HCT116 (cell line): ENCODE results near the gene RAB24. TPM values are rescaled to one million over a fixed set of nuclear protein-coding genes. Genes with fewer than 3 reads are reported as not detected.

Experiments
- ATAC-seq: fragments of 200-7000 bp; cut with Tn5 transposase; 2 replicates; pipeline ENCODE4 v1.9.1; 2020; ENCODE audit warnings: mild to moderate bottlenecking, moderate library complexity
- BruUV-seq: library from RNA; stranded (reverse); fragments of 400-500 nt; replicated peaks from 2 replicates; lab custom pipeline; 2021; lab: Mats Ljungman, UMichigan
- CTCF ChIA-PET: fragments of 300-600 bp; sonication (Branson Sonifier 250); formaldehyde crosslinking; loops from one replicate; lab custom pipeline; 2021; ENCODE audit warnings: antibody characterized with exemption; lab: Charles Lee
- POLR2A ChIA-PET: fragments of 300-600, 350-600 bp; sonication (Branson Sonifier 250); formaldehyde crosslinking; loops from one replicate; lab custom pipeline; 2021; ENCODE audit warnings: antibody characterized with exemption; lab: Charles Lee
- RAD21 ChIA-PET, 2 experiments: fragments of 300-600 bp; sonication (Branson Sonifier 250); formaldehyde crosslinking; loops; one replicate each; lab custom pipeline; 2023; ENCODE audit warnings: low total read pairs in 2 of 2; ENCODE audit not compliant: uncharacterized antibody in 2 of 2, unreplicated experiment in 2 of 2, low non-redundant PET in 1 of 2; lab: Charles Lee
- DNase-seq: peaks from one replicate; pipeline ENCODE4 v3.0.0-alpha.2; 2010; ENCODE audit warnings: low read depth, low spot score
- H2AFZ ChIP-seq: fragments of 200-600 bp; shearing (Covaris generic), sonication (generic); 2 replicates; pipeline ENCODE4 v1.6.1; 2017; ENCODE audit warnings: low read depth, mixed run types, mixed read lengths, antibody characterized with exemption, low read length; ENCODE audit not compliant: poor library complexity, severe bottlenecking
- H3K27ac ChIP-seq: 2 replicates; pipeline ENCODE4 v1.5.1; 2012; ENCODE audit warnings: low read depth, low read length
- H3K27me3 ChIP-seq: fragments of 200-600 bp; sonication (generic); 2 replicates; pipeline ENCODE4 v1.6.1; 2016; ENCODE audit warnings: mixed run types, low read length, mixed read lengths; ENCODE audit not compliant: insufficient read depth
- H3K36me3 ChIP-seq, 2 experiments: fragments of 200-500 bp in 1 of 2; fragments of 200-600 bp in 1 of 2; sonication (Bioruptor generic) in 1 of 2; sonication (generic) in 1 of 2; 2 replicates each; pipeline versions ENCODE4 v1.5.1 to v1.6.1; 2014 to 2016; ENCODE audit warnings: low read length in 2 of 2, inconsistent platforms in 1 of 2, mixed read lengths in 1 of 2, mixed run types in 1 of 2; ENCODE audit not compliant: insufficient read depth in 2 of 2, control insufficient read depth in 1 of 2
- H3K4me1 ChIP-seq, 2 experiments: fragments of 200-600 bp in 1 of 2; sonication (generic) in 1 of 2; 2 replicates each; pipeline versions ENCODE4 v1.5.1 to v1.6.1; 2012 to 2017; ENCODE audit warnings: low read length in 2 of 2, inconsistent platforms in 1 of 2, mild to moderate bottlenecking in 1 of 2, mixed read lengths in 1 of 2, mixed run types in 1 of 2, moderate library complexity in 1 of 2; ENCODE audit not compliant: insufficient read depth in 2 of 2, control insufficient read depth in 1 of 2
- H3K4me2 ChIP-seq: fragments of 200-600 bp; sonication (generic); 2 replicates; pipeline ENCODE4 v1.6.1; 2017; ENCODE audit warnings: mixed run types, low read length, mixed read lengths
- H3K4me3 ChIP-seq, 2 experiments: fragments of 200-600 bp in 1 of 2; sonication (generic) in 1 of 2; replicated peaks in 1 of 2; 2 replicates each; pipeline ENCODE4 v1.5.1; 2011 to 2016; ENCODE audit warnings: low read length in 2 of 2, control low read depth in 1 of 2, low read depth in 1 of 2, mild to moderate bottlenecking in 1 of 2, mixed read lengths in 1 of 2, mixed run types in 1 of 2
- H3K79me2 ChIP-seq: fragments of 200-600 bp; sonication (generic); 2 replicates; pipeline ENCODE4 v1.6.1; 2017; ENCODE audit warnings: mild to moderate bottlenecking, mixed run types, low read length, moderate library complexity, mixed read lengths; ENCODE audit not compliant: insufficient read depth
- H3K9ac ChIP-seq: fragments of 200-600 bp; sonication (generic); 2 replicates; pipeline ENCODE4 v1.6.1; 2016; ENCODE audit warnings: low read length, mixed read lengths
- H3K9me2 ChIP-seq: fragments of 200-600 bp; sonication (generic), shearing (Covaris generic); 2 replicates; pipeline ENCODE4 v1.6.1; 2017; ENCODE audit warnings: mixed run types, mild to moderate bottlenecking, moderate library complexity; ENCODE audit not compliant: insufficient read depth
- H3K9me3 ChIP-seq, 2 experiments: fragments of 200-500 bp in 1 of 2; fragments of 200-600 bp in 1 of 2; sonication (Bioruptor generic) in 1 of 2; sonication (generic) in 1 of 2; 2 replicates each; pipeline ENCODE4 v1.6.1; 2014 to 2017; ENCODE audit warnings: low read length in 2 of 2, mixed read lengths in 2 of 2, inconsistent platforms in 1 of 2, low read depth in 1 of 2, mild to moderate bottlenecking in 1 of 2, mixed run types in 1 of 2, moderate library complexity in 1 of 2; ENCODE audit not compliant: control insufficient read depth in 1 of 2, insufficient read depth in 1 of 2
- H4K20me1 ChIP-seq: fragments of 200-600 bp; sonication (generic), shearing (Covaris generic); 2 replicates; pipeline ENCODE4 v1.6.1; 2017; ENCODE audit warnings: mixed run types, mild to moderate bottlenecking, moderate library complexity; ENCODE audit not compliant: insufficient read depth
- ATF3 ChIP-seq: IDR thresholded peaks from 2 replicates; pipeline ENCODE4 v1.6.1; 2012
- CEBPB ChIP-seq: IDR thresholded peaks from 2 replicates; pipeline ENCODE4 v1.6.1; 2012; ENCODE audit warnings: low read depth
- EGR1 ChIP-seq: IDR thresholded peaks from 2 replicates; pipeline ENCODE4 v1.6.1; 2012; ENCODE audit warnings: low read depth
- ELF1 ChIP-seq: IDR thresholded peaks from 2 replicates; pipeline ENCODE4 v1.6.1; 2012; ENCODE audit warnings: low read depth, borderline replicate concordance
- EZH2phosphoT487 ChIP-seq: fragments of 200-600 bp; IDR thresholded peaks from 2 replicates; pipeline ENCODE4 v1.6.1; 2018; ENCODE audit warnings: antibody characterized with exemption, borderline replicate concordance
- FOSL1 ChIP-seq: IDR thresholded peaks from 2 replicates; pipeline ENCODE4 v1.6.1; 2012; ENCODE audit warnings: low read depth
- MAX ChIP-seq: IDR thresholded peaks from 2 replicates; pipeline ENCODE4 v1.6.1; 2012
- POLR2A ChIP-seq: IDR thresholded peaks from 2 replicates; pipeline ENCODE4 v1.7.0; 2011; ENCODE audit warnings: borderline replicate concordance; ENCODE audit not compliant: insufficient read depth, insufficient read length; ENCODE audit errors: extremely low read depth
- POLR2AphosphoS5 ChIP-seq: IDR thresholded peaks from 2 replicates; pipeline ENCODE4 v1.6.1; 2011; ENCODE audit warnings: mild to moderate bottlenecking, low read depth, low read length, moderate library complexity
- RAD21 ChIP-seq: IDR thresholded peaks from 2 replicates; pipeline ENCODE4 v1.6.1; 2012; ENCODE audit warnings: low read depth, mild to moderate bottlenecking
- REST ChIP-seq: IDR thresholded peaks from 2 replicates; pipeline ENCODE4 v1.6.1; 2012; ENCODE audit warnings: low read depth
- SIN3A ChIP-seq: IDR thresholded peaks from 2 replicates; pipeline ENCODE4 v1.6.1; 2012; ENCODE audit warnings: low read depth
- SRF ChIP-seq: IDR thresholded peaks from 2 replicates; pipeline ENCODE4 v1.6.1; 2012; ENCODE audit warnings: low read depth
- YY1 ChIP-seq: IDR thresholded peaks from 2 replicates; pipeline ENCODE4 v1.6.1; 2011; ENCODE audit warnings: low read length, low read depth, moderate library complexity, mild to moderate bottlenecking; ENCODE audit not compliant: insufficient replicate concordance; ENCODE audit errors: extremely low read depth
- ZNF274 ChIP-seq: fragments of 200-500 bp; sonication (Bioruptor generic); IDR thresholded peaks from 2 replicates; pipeline ENCODE4 v1.6.1; 2014; ENCODE audit warnings: mild to moderate bottlenecking, low read depth, low read length, inconsistent platforms
- intact Hi-C: fragments of 100-400 bp; cut with micrococcal nuclease; formaldehyde crosslinking; loops from 2 replicates; pipeline ENCODE4 v1.10.0; 2022
- total RNA-seq: library from RNA; stranded (reverse); gene quantifications from one replicate; pipeline ENCODE4 v1.2.1, GENCODE V29; 2021; ENCODE audit not compliant: unreplicated experiment

RAB24 gene
- total RNA-seq, 1 experiment from 2014 or later = 13.5 TPM

- ChIA-PET CTCF (interaction anchor here (0.7 to 2.3 kb wide), 10 partner anchors 10 to 198 kb away, joined by 3 to 22 read pairs (median 6); partner anchors contain the start of gene GRK6), RAD21 (no interaction called here), POLR2A (no interaction called here)
- intact Hi-C loops = loop anchor here (10.0 kb wide), 1 partner anchor 654 kb away; no protein-coding TSS in a partner anchor
- Histone ChIP-seq H3K4me1 (peaks cover 21 to 58% of the 10 kb centered on the region in 2 experiments), H3K9me3 (no peaks in the 10 kb centered on the region), H3K79me2 (peaks cover 24% of the 10 kb centered on the region), H2AFZ (no peak overlapping the region), H3K36me3 (peaks cover 8 to 14% of the 10 kb centered on the region in 2 experiments; a peak in 2 of 4 replicates), H3K27ac (peak overlapping the region; percentile 16; the same call in 1 of the 2 replicates), H3K4me3 (no peak overlapping the region), H4K20me1 (peaks cover 8% of the 10 kb centered on the region; the same call in 1 of the 2 replicates), H3K9ac (no peak overlapping the region), H3K4me2 (no peak overlapping the region), H3K9me2 (no peaks in the 10 kb centered on the region), H3K27me3 (no peaks in the 10 kb centered on the region)
- TF ChIP-seq EGR1 (no peak), POLR2A (no peak), POLR2AphosphoS5 (no peak)
- ATAC-seq (no peak), DNase-seq (no peak)
- no TSS peak for BruUV-seq
Measured at GRCh38 chr5:177308740-177309139, 5.2 kb upstream of the RAB24 start.

GRCh38 chr5:177307544-177308363, 4.2 kb upstream of the RAB24 start:
- Histone ChIP-seq H3K36me3 (peaks cover 8 to 14% of the 10 kb centered on the region in 2 experiments; a peak in 2 of 4 replicates), H3K4me2 (no peak overlapping the region), H3K4me1 (peaks cover 19 to 56% of the 10 kb centered on the region in 2 experiments), H3K79me2 (peaks cover 28% of the 10 kb centered on the region), H3K27ac (no peak overlapping the region), H2AFZ (no peak overlapping the region), H3K9me3 (no peaks in the 10 kb centered on the region), H3K27me3 (no peaks in the 10 kb centered on the region), H3K9ac (no peak overlapping the region), H3K4me3 (no peak overlapping the region), H4K20me1 (peaks cover 8% of the 10 kb centered on the region; the same call in 1 of the 2 replicates), H3K9me2 (no peaks in the 10 kb centered on the region)
- ChIA-PET RAD21 (interaction anchor here in 1 of 2 experiments (0.6 kb wide), 1 partner anchor 148 kb away, joined by 3 read pairs; no protein-coding TSS in a partner anchor), POLR2A (interaction anchor here (1.0 kb wide), 1 partner anchor 150 kb away, joined by 3 read pairs; no protein-coding TSS in a partner anchor), CTCF (interaction anchor here (0.7 kb wide), 1 partner anchor 184 kb away, joined by 3 read pairs; no protein-coding TSS in a partner anchor)
- DNase-seq (no peak), ATAC-seq (no peak)
- BruUV-seq = no TSS peak
- intact Hi-C loops = loop anchor here (10.0 kb wide), 1 partner anchor 653 kb away; no protein-coding TSS in a partner anchor
- TF ChIP-seq RAD21 = no peak
- TF ChIP-seq ELF1 = no peak
- TF ChIP-seq EZH2phosphoT487 = no peak
- no peak for TF ChIP-seq FOSL1
- TF ChIP-seq EGR1 = no peak
- TF ChIP-seq POLR2AphosphoS5 = no peak
- TF ChIP-seq ZNF274 = no peak
- no peak for TF ChIP-seq REST
- no peak for TF ChIP-seq SRF
- no peak for TF ChIP-seq MAX
- TF ChIP-seq CEBPB = no peak
- no peak for TF ChIP-seq YY1
- no peak for TF ChIP-seq SIN3A
- TF ChIP-seq ATF3 = no peak
